OCI-LY7 (cell line): ENCODE data around the gene DGLUCY. TPM values are rescaled to one million over a fixed set of nuclear protein-coding genes. Genes with fewer than 3 reads are reported as not detected.

Experiments
- BruUV-seq: library from RNA; stranded (reverse); fragments of 400-500 nt; replicated peaks from 2 replicates; lab custom pipeline; 2021; lab: Mats Ljungman, UMichigan
- CTCF ChIA-PET: fragments of 300-600 bp; sonication (Branson Sonifier 250); formaldehyde crosslinking; loops from one replicate; lab custom pipeline; 2022; ENCODE audit warnings: antibody characterized with exemption; ENCODE audit not compliant: unreplicated experiment; lab: Charles Lee
- POLR2A ChIA-PET: fragments of 300-600 bp; sonication (Branson Sonifier 250); formaldehyde crosslinking; loops from one replicate; lab custom pipeline; 2022; ENCODE audit warnings: antibody characterized with exemption; lab: Charles Lee
- DNase-seq: peaks from one replicate; pipeline ENCODE4 v3.0.0-alpha.2; 2015; ENCODE audit warnings: low spot score
- H2AFZ ChIP-seq: fragments of 200-600 bp; sonication (generic), shearing (Covaris generic); 2 replicates; pipeline ENCODE4 v1.6.1; 2014; ENCODE audit warnings: mild to moderate bottlenecking, antibody characterized with exemption, low read length, moderate library complexity
- H3K27ac ChIP-seq: fragments of 200-600 bp; sonication (generic); 2 replicates; pipeline ENCODE4 v1.5.1; 2014; ENCODE audit warnings: mixed run types, low read depth, mild to moderate bottlenecking, moderate library complexity, low read length, inconsistent platforms; ENCODE audit not compliant: poor library complexity, severe bottlenecking
- H3K36me3 ChIP-seq: fragments of 200-600 bp; sonication (generic); 2 replicates; pipeline ENCODE4 v1.6.1; 2014; ENCODE audit warnings: mild to moderate bottlenecking, antibody characterized with exemption, low read length, moderate library complexity, mixed read lengths; ENCODE audit not compliant: insufficient read depth
- H3K4me1 ChIP-seq: fragments of 200-600 bp; sonication (generic); 2 replicates; pipeline ENCODE4 v1.5.1; 2014; ENCODE audit warnings: mild to moderate bottlenecking, low read length; ENCODE audit not compliant: insufficient read depth, poor library complexity, severe bottlenecking
- H3K4me2 ChIP-seq: fragments of 200-600 bp; sonication (generic); 2 replicates; pipeline ENCODE4 v1.6.1; 2014; ENCODE audit warnings: mild to moderate bottlenecking, low read length
- H3K4me3 ChIP-seq: fragments of 200-600 bp; sonication (generic); 2 replicates; pipeline ENCODE4 v1.5.1; 2014; ENCODE audit warnings: mild to moderate bottlenecking, low read depth, low read length; ENCODE audit not compliant: poor library complexity, severe bottlenecking
- H3K79me2 ChIP-seq: fragments of 200-600 bp; sonication (generic); 2 replicates; pipeline ENCODE4 v1.6.1; 2016; ENCODE audit warnings: low read depth, mild to moderate bottlenecking, low read length, moderate library complexity, mixed read lengths; ENCODE audit not compliant: insufficient read depth
- H3K9me2 ChIP-seq: fragments of 200-600 bp; sonication (generic); 2 replicates; pipeline ENCODE4 v1.6.1; 2016; ENCODE audit warnings: mild to moderate bottlenecking, low read length, mixed read lengths; ENCODE audit not compliant: insufficient read depth
- H3K9me3 ChIP-seq: fragments of 200-600 bp; sonication (generic); 2 replicates; pipeline ENCODE4 v1.6.1; 2014; ENCODE audit warnings: mild to moderate bottlenecking, mixed run types, low read length, mixed read lengths
- H4K20me1 ChIP-seq: fragments of 200-600 bp; sonication (generic); 2 replicates; pipeline ENCODE4 v1.6.1; 2014; ENCODE audit warnings: mild to moderate bottlenecking, antibody characterized with exemption, low read length, moderate library complexity, mixed read lengths; ENCODE audit not compliant: insufficient read depth
- CTCF ChIP-seq: fragments of 200-600 bp; sonication (generic); conservative IDR thresholded peaks from 2 replicates; pipeline ENCODE4 v1.5.1; 2014; ENCODE audit warnings: mild to moderate bottlenecking, antibody characterized with exemption, low read length, moderate library complexity, mixed read lengths
- EZH2phosphoT487 ChIP-seq: fragments of 200-600 bp; sonication (generic); IDR thresholded peaks from 2 replicates; pipeline ENCODE4 v1.6.1; 2018; ENCODE audit warnings: low read depth, borderline replicate concordance, mild to moderate bottlenecking, mixed run types, antibody characterized with exemption, low read length, moderate library complexity, mixed read lengths
- intact Hi-C: fragments of 100-400 bp; cut with micrococcal nuclease; formaldehyde crosslinking; loops from one replicate; pipeline ENCODE4 v1.10.0; 2022; ENCODE audit not compliant: unreplicated experiment
- total RNA-seq, 2 experiments: library from RNA; depleted of rRNA in 1 of 2; stranded (reverse); fragments of >200 nt in 1 of 2; shearing (Covaris generic) in 1 of 2; gene quantifications; 2 replicates each; pipeline ENCODE4 v1.2.3, GENCODE V29; 2014 to 2022

Gene DGLUCY
- total RNA-seq, 2 experiments from 2014 or later: 37.6 to 56.8 TPM

GRCh38 chr14:91261986-91262549 lies 148.2 kb downstream of the DGLUCY start:
- Histone ChIP-seq H3K9me2 (no peaks in the 10 kb centered on the region), H3K36me3 (no peaks in the 10 kb centered on the region), H4K20me1 (no peaks in the 10 kb centered on the region), H2AFZ (no peak overlapping the region), H3K4me1 (peaks cover 17% of the 10 kb centered on the region), H3K79me2 (no peaks in the 10 kb centered on the region), H3K4me2 (no peak overlapping the region), H3K4me3 (no peak overlapping the region), H3K27ac (no peak overlapping the region), H3K9me3 (no peaks in the 10 kb centered on the region)
- ChIA-PET POLR2A (interaction anchor here (0.6 to 0.8 kb wide), 4 partner anchors 19 to 1534 kb away, joined by 3 to 6 read pairs (median 3); no protein-coding TSS in a partner anchor), CTCF (no interaction called here)
- BruUV-seq: no TSS peak
- no peak for DNase-seq
- TF ChIP-seq CTCF: no peak
- TF ChIP-seq EZH2phosphoT487: no peak
- intact Hi-C loops: no loop called here

DNA sequence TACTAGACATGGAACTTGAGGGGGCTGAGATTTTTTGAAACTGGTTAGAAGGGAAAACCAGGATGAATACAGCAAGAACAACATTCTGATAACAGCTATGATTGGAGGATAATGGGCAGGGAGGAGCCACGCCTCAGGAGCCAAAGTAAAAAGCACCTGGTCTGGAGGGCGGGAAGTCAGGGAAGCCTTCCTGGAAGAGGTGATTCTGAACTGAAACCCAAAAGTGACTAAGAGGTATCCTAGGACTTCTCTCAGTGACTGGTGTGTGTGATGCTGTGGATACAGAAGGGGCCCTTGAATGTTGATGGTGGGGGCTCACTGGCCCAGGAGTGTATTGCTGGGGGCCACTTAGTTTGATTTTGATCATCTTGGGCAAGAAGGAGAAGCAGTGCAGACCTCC lies 149.5 kb downstream of the DGLUCY start:
- Histone ChIP-seq H3K79me2 (no peaks in the 10 kb centered on the region), H3K27ac (no peak overlapping the region), H3K9me3 (no peaks in the 10 kb centered on the region), H2AFZ (no peak overlapping the region), H3K36me3 (peaks cover 11% of the 10 kb centered on the region), H3K9me2 (no peaks in the 10 kb centered on the region), H3K4me3 (no peak overlapping the region), H3K4me1 (peaks cover 6% of the 10 kb centered on the region), H4K20me1 (no peaks in the 10 kb centered on the region), H3K4me2 (no peak overlapping the region)
- no peak for TF ChIP-seq CTCF
- no peak for TF ChIP-seq EZH2phosphoT487
- CTCF ChIA-PET: no interaction called here
- POLR2A ChIA-PET: interaction anchor here (0.7 to 1.1 kb wide), 2 partner anchors 14 to 182 kb away, joined by 3 to 4 read pairs; no protein-coding TSS in a partner anchor
- DNase-seq: no peak
- intact Hi-C loops: no loop called here
- no TSS peak for BruUV-seq
